GM12801 (cell line): Measurements from ENCODE around the gene AFAP1.

ENCODE experiments used
- CTCF ChIP-seq: IDR thresholded peaks from one replicate; pipeline ENCODE4 v1.5.1; 2011; ENCODE audit warnings: control low read depth; ENCODE audit not compliant: insufficient read length; ENCODE audit errors: extremely low read depth

The AFAP1 gene

DNA sequence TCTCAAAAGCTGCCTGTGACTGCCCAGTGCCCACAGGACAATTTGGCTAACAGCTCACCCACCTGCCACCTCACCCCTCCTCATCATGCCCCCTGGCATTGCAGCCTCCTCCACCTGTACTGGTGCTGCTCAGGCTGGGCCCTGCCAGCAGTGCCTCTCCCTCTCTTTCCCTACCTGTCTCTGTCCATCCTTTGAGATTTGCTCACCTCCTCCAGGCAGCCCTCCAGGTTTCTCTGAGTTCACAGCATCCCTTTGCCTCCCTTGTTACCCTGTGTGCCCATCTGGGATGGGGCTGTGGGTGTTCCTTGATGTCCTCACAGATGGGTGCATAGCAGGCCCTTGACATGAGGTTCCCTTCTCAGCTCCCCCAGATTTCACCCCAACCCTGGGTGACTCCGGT lies 224.9 kb downstream of the AFAP1 start:
- TF ChIP-seq CTCF, result no peak

- TF ChIP-seq CTCF, result no peak
Observed at GRCh38 chr4:7714176-7714575, 225.5 kb downstream of the AFAP1 start.

- TF ChIP-seq CTCF, result no peak
Observed at GRCh38 chr4:7713757-7714156, 225.9 kb downstream of the AFAP1 start.

DNA sequence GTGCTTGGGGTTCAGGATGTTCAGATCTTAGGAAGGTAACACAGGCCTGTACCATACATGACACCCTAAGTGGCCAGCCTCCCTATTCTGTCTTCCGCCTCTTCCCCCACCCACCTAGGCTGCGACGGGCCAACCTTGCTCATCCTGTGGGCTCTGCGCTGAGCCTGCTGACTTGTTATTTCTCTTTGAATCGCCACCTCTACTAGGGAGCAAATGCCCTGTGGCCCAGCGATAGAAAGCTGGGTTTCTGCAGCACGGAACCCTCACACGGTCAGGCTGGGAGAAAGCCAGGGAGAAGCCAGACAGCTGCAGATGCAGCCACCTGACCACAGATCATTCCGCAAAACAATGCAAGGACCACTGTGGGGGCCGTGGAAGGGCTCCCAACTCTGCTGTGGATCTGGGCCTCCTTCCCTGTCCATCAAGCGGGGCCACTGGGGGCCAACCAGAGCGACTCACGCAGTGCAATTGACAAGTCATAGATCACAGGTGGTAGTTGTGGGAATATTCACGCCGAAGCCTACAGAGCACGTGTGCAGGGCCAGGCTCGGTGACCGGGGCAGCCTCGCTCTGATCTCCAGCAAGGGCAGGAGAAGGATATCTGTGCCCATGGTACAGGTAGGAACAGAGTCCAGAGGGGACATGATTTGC lies 227.5 kb downstream of the AFAP1 start:
- TF ChIP-seq CTCF, result no peak

- TF ChIP-seq CTCF, result no peak
Observed at GRCh38 chr4:7711307-7711963, 228.2 kb downstream of the AFAP1 start.

DNA sequence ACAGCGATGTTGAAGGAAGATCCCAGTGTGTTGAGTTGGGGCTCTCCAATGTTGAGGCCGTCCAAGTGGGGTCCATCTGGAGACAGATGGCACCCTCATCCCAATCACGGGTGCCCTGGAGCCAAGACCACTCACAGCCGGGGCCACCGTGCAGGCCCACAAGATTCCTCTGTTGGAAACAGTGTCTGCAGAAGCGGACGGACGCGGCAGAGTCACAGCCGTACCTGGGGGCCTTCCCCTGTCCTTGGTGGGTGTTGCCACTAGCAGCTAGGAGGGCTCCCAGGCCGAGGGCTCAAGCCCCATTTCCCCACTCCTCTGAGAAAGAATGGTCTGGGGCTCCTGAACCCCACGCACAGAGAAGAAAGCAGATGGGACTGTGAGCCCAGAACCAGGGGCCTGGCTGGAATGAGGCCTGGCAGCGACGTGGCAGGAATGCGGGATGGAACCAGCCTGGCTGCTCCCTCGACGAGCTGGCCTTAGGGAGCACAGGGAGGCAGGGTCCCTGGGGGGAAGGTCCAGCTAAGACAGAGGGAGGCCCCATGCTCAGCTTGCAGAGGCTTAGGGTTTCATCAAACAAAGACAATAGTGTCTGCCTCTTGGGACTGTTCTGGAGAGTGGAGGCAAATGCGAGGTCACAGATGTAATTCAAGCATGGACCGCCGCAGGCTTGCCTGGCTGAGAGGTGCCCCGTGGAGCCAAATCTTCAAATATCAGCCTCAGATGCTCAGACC lies 228.9 kb downstream of the AFAP1 start:
- no peak for TF ChIP-seq CTCF

- no peak for TF ChIP-seq CTCF
Observed at GRCh38 chr4:7710126-7710525, 229.5 kb downstream of the AFAP1 start.
